Fibroblast of lung (primary cell): ENCODE data around the gene CDC42EP1. TPM values are rescaled to one million over a fixed set of nuclear protein-coding genes. Genes with fewer than 3 reads are reported as not detected.

Source experiments
- DNase-seq, 2 donors: peaks; one replicate each; pipeline versions ENCODE4 v3.0.0 to v3.0.0-alpha.2; 2010; ENCODE audit warnings: low read depth in 2 of 2
- H2AFZ ChIP-seq: 2 replicates; pipeline ENCODE4 v1.5.1; 2012; ENCODE audit warnings: low read length, control low read depth, inconsistent platforms
- H3K27ac ChIP-seq: 2 replicates; pipeline ENCODE4 v1.5.1; 2011; ENCODE audit warnings: low read length, control low read depth; ENCODE audit not compliant: insufficient read depth
- H3K27me3 ChIP-seq: 2 replicates; pipeline ENCODE4 v1.5.1; 2011; ENCODE audit warnings: mild to moderate bottlenecking, low read length; ENCODE audit not compliant: control insufficient read depth, insufficient read depth
- H3K36me3 ChIP-seq: 2 replicates; pipeline ENCODE4 v1.5.1; 2011; ENCODE audit warnings: low read length; ENCODE audit not compliant: control insufficient read depth, insufficient read depth
- H3K4me1 ChIP-seq: 2 replicates; pipeline ENCODE4 v1.5.1; 2011; ENCODE audit warnings: low read length; ENCODE audit not compliant: control insufficient read depth, insufficient read depth; ENCODE audit errors: extremely low read depth
- H3K4me2 ChIP-seq: 2 replicates; pipeline ENCODE4 v1.5.1; 2011; ENCODE audit warnings: low read length, control low read depth; ENCODE audit not compliant: insufficient read depth; ENCODE audit errors: extremely low read depth
- H3K4me3 ChIP-seq, 4 experiments: fragments of 200-600 bp in 1 of 4; sonication (generic) in 1 of 4; replicated peaks in 1 of 4; 2 replicates each; pipeline ENCODE4 v1.5.1; 2011 to 2016; ENCODE audit warnings: low read length in 4 of 4, low read depth in 3 of 4, mild to moderate bottlenecking in 3 of 4, control low read depth in 2 of 4, inconsistent platforms in 1 of 4, mixed read lengths in 1 of 4; ENCODE audit not compliant: insufficient read depth in 1 of 4; ENCODE audit errors: control extremely low read depth in 1 of 4
- H3K79me2 ChIP-seq: 2 replicates; pipeline ENCODE4 v1.5.1; 2012; ENCODE audit warnings: mild to moderate bottlenecking, low read length, inconsistent platforms; ENCODE audit not compliant: control insufficient read depth, insufficient read depth
- H3K9ac ChIP-seq: 2 replicates; pipeline ENCODE4 v1.5.1; 2011; ENCODE audit warnings: mild to moderate bottlenecking, low read length, control low read depth; ENCODE audit not compliant: insufficient read depth
- H3K9me3 ChIP-seq: 2 replicates; pipeline ENCODE4 v1.5.1; 2012; ENCODE audit warnings: low read depth, low read length; ENCODE audit not compliant: control insufficient read depth, insufficient read depth
- H4K20me1 ChIP-seq: 2 replicates; pipeline ENCODE4 v1.5.1; 2011; ENCODE audit warnings: low read length; ENCODE audit not compliant: control insufficient read depth, insufficient read depth; ENCODE audit errors: extremely low read depth
- CTCF ChIP-seq, 2 donors: IDR thresholded peaks in 1 of 2; conservative IDR thresholded peaks in 1 of 2; 1 replicate in 1 of 2; 2 replicates in 1 of 2; pipeline ENCODE4 v1.5.1; 2011 to 2012; ENCODE audit warnings: low read length in 2 of 2, control low read depth in 1 of 2, inconsistent platforms in 1 of 2, low read depth in 1 of 2, mild to moderate bottlenecking in 1 of 2
- EZH2 ChIP-seq: IDR thresholded peaks from 2 replicates; pipeline ENCODE4 v1.5.1; 2012; ENCODE audit warnings: low read length, control low read depth, mild to moderate bottlenecking; ENCODE audit errors: missing control alignments
- polyA plus RNA-seq, 2 donors: library from polyadenylated mRNA; depleted of rRNA in 1 of 2; stranded (reverse) in 1 of 2; unstranded in 1 of 2; fragments of >200 nt; gene quantifications; 2 replicates each; pipeline ENCODE4 v1.2.1, GENCODE V29; 2011 to 2012; ENCODE audit warnings: missing spikeins in 1 of 2
- total RNA-seq: library from RNA; depleted of rRNA; stranded (reverse); fragments of >200 nt; gene quantifications from 2 replicates; pipeline ENCODE4 v1.2.1, GENCODE V29; 2014

The CDC42EP1 gene
- total and polyA plus RNA-seq, 2 donors (not counting 1 experiment from before 2014, with no cell fraction given): 10.4 to 17.2 TPM

GRCh38 chr22:37604074-37604473 lies 43.8 kb downstream of the CDC42EP1 start:
- no peak for TF ChIP-seq EZH2
- no peak for TF ChIP-seq CTCF (conservative IDR thresholded peaks at IDR 0.05 in 1 of 2, IDR thresholded peaks at IDR 0.05 in 1 of 2; ENCODE audit: low read depth in 1 of 2, low read length in 2 of 2)
- H4K20me1 ChIP-seq: no peaks in the 10 kb centered on the region
- no peak overlapping the region for H3K27ac ChIP-seq
- no peak overlapping the region for H3K4me3 ChIP-seq
- H3K9me3 ChIP-seq: no peaks in the 10 kb centered on the region
- H3K4me2 ChIP-seq: no peak overlapping the region
- H3K27me3 ChIP-seq: peaks cover 8% of the 10 kb centered on the region
- no peak overlapping the region for H2AFZ ChIP-seq
- no peak overlapping the region for H3K9ac ChIP-seq
- no peak for DNase-seq
- H3K79me2 ChIP-seq: peaks cover 2% of the 10 kb centered on the region
- H3K36me3 ChIP-seq: no peaks in the 10 kb centered on the region
- H3K4me1 ChIP-seq: no peaks in the 10 kb centered on the region

DNA sequence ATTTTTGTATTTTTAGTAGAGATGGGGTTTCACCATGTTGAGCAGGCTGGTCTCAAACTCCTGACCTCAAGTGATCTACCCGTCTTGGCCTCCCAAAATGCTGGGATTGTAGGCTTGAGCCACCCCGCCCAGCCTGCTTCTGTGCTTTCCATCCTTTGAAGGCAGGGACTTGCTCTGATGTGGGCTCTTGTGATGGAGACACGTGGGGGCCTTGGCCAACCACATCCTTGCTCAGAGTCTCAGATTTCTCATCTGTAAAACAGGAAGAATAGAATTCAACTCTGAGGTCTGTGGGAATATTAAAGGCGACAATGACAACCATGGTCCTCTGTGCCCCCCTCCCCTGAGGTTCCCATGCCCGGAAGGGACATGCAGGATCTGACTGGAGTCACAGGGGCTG lies 44.6 kb downstream of the CDC42EP1 start:
- Histone ChIP-seq H3K9me3 (no peaks in the 10 kb centered on the region), H3K4me3 (no peak overlapping the region), H3K4me2 (no peak overlapping the region), H4K20me1 (no peaks in the 10 kb centered on the region), H3K9ac (no peak overlapping the region), H2AFZ (no peak overlapping the region), H3K4me1 (peaks cover 2% of the 10 kb centered on the region), H3K27me3 (peaks cover 8% of the 10 kb centered on the region), H3K79me2 (peaks cover 10% of the 10 kb centered on the region), H3K36me3 (no peaks in the 10 kb centered on the region), H3K27ac (no peak overlapping the region)
- DNase-seq: no peak
- TF ChIP-seq CTCF (conservative IDR thresholded peaks at IDR 0.05 in 1 of 2, IDR thresholded peaks at IDR 0.05 in 1 of 2; ENCODE audit: low read depth in 1 of 2, low read length in 2 of 2) (no peak), EZH2 (no peak)

- Histone ChIP-seq H3K4me3 (peak overlapping the region; percentile 28 to 86 (median 44)), H3K9ac (no peak overlapping the region), H3K27ac (peak overlapping the region; percentile 95), H3K9me3 (no peaks in the 10 kb centered on the region), H3K4me2 (peak overlapping the region; percentile 66), H3K79me2 (peaks cover 24% of the 10 kb centered on the region), H4K20me1 (no peaks in the 10 kb centered on the region), H2AFZ (no peak overlapping the region), H3K4me1 (peaks cover 3% of the 10 kb centered on the region), H3K36me3 (no peaks in the 10 kb centered on the region), H3K27me3 (peaks cover 8% of the 10 kb centered on the region)
- TF ChIP-seq CTCF (conservative IDR thresholded peaks at IDR 0.05 in 1 of 2, IDR thresholded peaks at IDR 0.05 in 1 of 2; ENCODE audit: low read depth in 1 of 2, low read length in 2 of 2) (peak; percentile 94 to 95), EZH2 (no peak)
- DNase-seq: peak; percentile 37 to 44
Measured at GRCh38 chr22:37607010-37607934, 47.0 kb downstream of the CDC42EP1 start.
